C4-2B (cell line): ENCODE data around the gene JAG2.

Experiments
- CTCF ChIP-seq: fragments of 450-650 bp; conservative IDR thresholded peaks from 2 replicates; pipeline ENCODE4 v1.5.1; 2017; ENCODE audit warnings: mild to moderate bottlenecking
- ZFX ChIP-seq: fragments of 450-650 bp; IDR thresholded peaks from 2 replicates; pipeline ENCODE4 v1.6.1; 2017

GRCh38 chr14:105158794-105159193, 9.8 kb downstream of the JAG2 start:
- TF ChIP-seq CTCF: no peak
- TF ChIP-seq ZFX: no peak
